Measurements from ENCODE around the gene UQCRC1. TPM values are rescaled to one million over a fixed set of nuclear protein-coding genes. Genes with fewer than 3 reads are reported as not detected.

The UQCRC1 gene
- total RNA-seq, 1 donor from 2014 or later, result 240 TPM

DNA sequence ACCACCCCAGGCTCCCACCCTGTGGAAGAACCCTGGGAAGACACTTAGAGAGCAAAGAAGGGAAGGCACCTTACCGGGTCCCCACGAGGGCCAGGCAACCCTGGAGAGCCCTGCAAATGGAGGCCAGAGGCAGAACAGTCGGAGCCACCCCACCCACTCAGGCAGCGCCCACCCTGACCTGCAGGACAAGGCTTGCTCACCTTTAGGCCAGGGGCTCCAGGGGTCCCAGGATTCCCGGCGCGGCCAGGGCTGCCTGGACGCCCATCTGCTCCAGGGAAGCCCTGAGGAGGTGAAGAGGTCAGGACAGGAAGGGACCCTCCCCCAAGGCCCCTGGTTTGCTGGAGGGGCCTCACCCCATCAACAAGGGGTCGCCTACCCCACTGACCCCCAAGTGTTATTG is 24.6 kb downstream of the UQCRC1 start:
- TF ChIP-seq, protein P1, sequence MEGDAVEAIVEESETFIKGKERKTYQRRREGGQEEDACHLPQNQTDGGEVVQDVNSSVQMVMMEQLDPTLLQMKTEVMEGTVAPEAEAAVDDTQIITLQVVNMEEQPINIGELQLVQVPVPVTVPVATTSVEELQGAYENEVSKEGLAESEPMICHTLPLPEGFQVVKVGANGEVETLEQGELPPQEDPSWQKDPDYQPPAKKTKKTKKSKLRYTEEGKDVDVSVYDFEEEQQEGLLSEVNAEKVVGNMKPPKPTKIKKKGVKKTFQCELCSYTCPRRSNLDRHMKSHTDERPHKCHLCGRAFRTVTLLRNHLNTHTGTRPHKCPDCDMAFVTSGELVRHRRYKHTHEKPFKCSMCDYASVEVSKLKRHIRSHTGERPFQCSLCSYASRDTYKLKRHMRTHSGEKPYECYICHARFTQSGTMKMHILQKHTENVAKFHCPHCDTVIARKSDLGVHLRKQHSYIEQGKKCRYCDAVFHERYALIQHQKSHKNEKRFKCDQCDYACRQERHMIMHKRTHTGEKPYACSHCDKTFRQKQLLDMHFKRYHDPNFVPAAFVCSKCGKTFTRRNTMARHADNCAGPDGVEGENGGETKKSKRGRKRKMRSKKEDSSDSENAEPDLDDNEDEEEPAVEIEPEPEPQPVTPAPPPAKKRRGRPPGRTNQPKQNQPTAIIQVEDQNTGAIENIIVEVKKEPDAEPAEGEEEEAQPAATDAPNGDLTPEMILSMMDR (IDR thresholded peaks at IDR 0.05), result no peak
- TF ChIP-seq EZH2 (IDR thresholded peaks at IDR 0.05) (no peak), EZH2phosphoT487 (IDR thresholded peaks at IDR 0.05) (no peak)

DNA sequence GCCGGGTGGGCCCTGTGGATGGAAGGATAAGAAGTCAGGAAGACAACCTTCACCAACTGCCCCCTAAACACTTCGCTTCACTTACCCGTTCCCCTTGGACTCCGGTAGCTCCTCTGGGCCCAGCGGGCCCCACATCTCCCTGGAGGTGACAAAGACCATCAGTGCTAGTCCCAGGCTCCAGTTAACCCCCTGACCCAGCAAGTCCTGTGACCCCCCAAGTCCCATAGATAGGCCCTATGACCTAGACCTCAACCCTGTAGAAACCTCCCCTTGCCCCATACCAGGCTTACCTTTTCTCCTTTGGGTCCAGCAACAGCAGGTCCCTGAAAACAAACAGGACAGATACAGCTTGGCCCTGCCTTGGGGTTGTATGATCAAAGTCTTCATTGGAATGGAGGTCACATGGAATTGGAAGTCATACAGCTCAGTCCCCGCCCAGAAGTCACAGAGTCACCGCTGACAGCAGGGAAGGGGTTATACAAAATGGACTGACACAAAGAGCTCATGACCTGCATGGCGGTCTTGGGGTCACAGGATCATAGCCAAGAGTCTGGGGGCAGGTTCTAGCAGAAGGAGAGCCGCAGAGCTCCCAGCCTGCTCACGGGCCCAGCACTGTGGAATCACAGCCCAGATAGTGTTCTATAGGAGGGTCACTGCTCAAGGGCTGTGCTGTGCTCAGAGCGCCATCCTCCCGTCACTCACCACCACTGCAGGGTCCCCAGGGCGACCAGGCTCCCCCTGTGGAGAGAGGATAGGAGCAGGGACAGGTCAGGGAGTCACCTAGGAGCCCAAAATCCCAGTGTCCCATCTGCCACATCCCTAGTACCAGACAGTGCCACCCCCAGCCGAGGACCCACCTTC is 27.6 kb downstream of the UQCRC1 start:
- Histone ChIP-seq H3K36me3 (no peaks in the 10 kb centered on the region), H3K9ac (no peak overlapping the region), H3K4me3 (no peak overlapping the region), H2AFZ (replicated peaks) (no peak overlapping the region), H3K4me1 (no peaks in the 10 kb centered on the region), H3K4me2 (no peak overlapping the region), H3F3A (ENCODE audit: low read depth) (no peaks in the 10 kb centered on the region), H3K27ac (no peak overlapping the region), H3K27me3 (no peaks in the 10 kb centered on the region), H3K9me3 (ENCODE audit: low read depth) (no peaks in the 10 kb centered on the region), H3K79me2 (ENCODE audit: low read depth) (no peaks in the 10 kb centered on the region), H4K20me1 (ENCODE audit: low read depth) (no peaks in the 10 kb centered on the region)
- peaks cover 14% of the 10 kb centered on the region for H3K36me3 Mint-ChIP-seq
- peak overlapping the region; percentile 72 for H3K27ac Mint-ChIP-seq
- DNase-seq (ENCODE audit: low spot score), result no peak
- H3K4me1 Mint-ChIP-seq, result peaks cover 9% of the 10 kb centered on the region
- no peaks in the 10 kb centered on the region for H3K27me3 Mint-ChIP-seq (ENCODE audit: insufficient read depth, low read depth)
- H3K4me3 Mint-ChIP-seq, result no peak overlapping the region
- TF ChIP-seq EZH2phosphoT487 (IDR thresholded peaks at IDR 0.05) (no peak), EZH2 (IDR thresholded peaks at IDR 0.05) (no peak)
- TF ChIP-seq, protein P1 (IDR thresholded peaks at IDR 0.05), result no peak
- no peaks in the 10 kb centered on the region for H3K9me3 Mint-ChIP-seq

More for the DNA sequence above, 24.6 kb downstream of the UQCRC1 start:
- Mint-ChIP-seq H3K27me3 (ENCODE audit: insufficient read depth, low read depth) (no peaks in the 10 kb centered on the region), H3K9me3 (no peaks in the 10 kb centered on the region), H3K4me1 (peaks cover 9% of the 10 kb centered on the region), H3K4me3 (no peak overlapping the region), H3K27ac (no peak overlapping the region), H3K36me3 (peaks cover 6% of the 10 kb centered on the region)
- H3K9ac ChIP-seq, result no peak overlapping the region
- no peaks in the 10 kb centered on the region for H3K9me3 ChIP-seq (ENCODE audit: low read depth)
- no peak overlapping the region for H3K4me2 ChIP-seq
- no peaks in the 10 kb centered on the region for H3F3A ChIP-seq (ENCODE audit: low read depth)
- H3K4me1 ChIP-seq, result no peaks in the 10 kb centered on the region
- H3K79me2 ChIP-seq (ENCODE audit: low read depth), result no peaks in the 10 kb centered on the region
- no peak for DNase-seq (ENCODE audit: low spot score)
- no peak overlapping the region for H3K4me3 ChIP-seq
- no peaks in the 10 kb centered on the region for H4K20me1 ChIP-seq (ENCODE audit: low read depth)
- no peaks in the 10 kb centered on the region for H3K36me3 ChIP-seq
- H3K27ac ChIP-seq, result no peak overlapping the region
- no peaks in the 10 kb centered on the region for H3K27me3 ChIP-seq
- no peak overlapping the region for H2AFZ ChIP-seq (replicated peaks)

DNA sequence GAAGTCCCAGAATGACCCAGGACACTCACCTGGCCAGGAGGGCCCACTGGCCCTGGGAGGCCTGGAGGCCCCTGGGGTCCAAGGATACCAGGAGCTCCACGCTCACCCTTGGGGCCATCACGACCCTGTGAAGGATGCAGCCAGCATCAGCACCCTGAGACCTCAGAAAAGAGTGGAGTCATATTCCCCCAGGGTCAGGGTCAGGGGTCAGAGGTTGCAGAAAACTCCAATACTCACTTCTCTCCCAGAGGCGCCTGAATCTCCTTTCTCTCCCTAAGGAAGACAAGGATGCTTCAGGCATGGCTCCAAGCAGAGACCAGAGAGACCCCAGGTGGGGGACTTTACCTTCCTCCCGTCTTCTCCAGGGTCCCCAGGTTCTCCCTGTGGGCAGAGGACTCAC is 32.8 kb downstream of the UQCRC1 start:
- Histone ChIP-seq H3K4me2 (no peak overlapping the region), H3F3A (ENCODE audit: low read depth) (no peaks in the 10 kb centered on the region), H4K20me1 (ENCODE audit: low read depth) (no peaks in the 10 kb centered on the region), H3K27me3 (no peaks in the 10 kb centered on the region), H3K9me3 (ENCODE audit: low read depth) (no peaks in the 10 kb centered on the region), H3K9ac (no peak overlapping the region), H3K27ac (no peak overlapping the region), H3K4me3 (no peak overlapping the region), H3K79me2 (ENCODE audit: low read depth) (no peaks in the 10 kb centered on the region), H3K4me1 (no peaks in the 10 kb centered on the region), H3K36me3 (no peaks in the 10 kb centered on the region), H2AFZ (replicated peaks) (no peak overlapping the region)
- Mint-ChIP-seq H3K27me3 (ENCODE audit: insufficient read depth, low read depth) (peaks cover 2% of the 10 kb centered on the region), H3K9me3 (no peaks in the 10 kb centered on the region), H3K4me3 (no peak overlapping the region), H3K4me1 (peaks cover 4% of the 10 kb centered on the region), H3K27ac (no peak overlapping the region), H3K36me3 (peaks cover 15% of the 10 kb centered on the region)
- TF ChIP-seq, protein P1 (IDR thresholded peaks at IDR 0.05), result no peak
- TF ChIP-seq EZH2phosphoT487 (IDR thresholded peaks at IDR 0.05) (no peak), EZH2 (IDR thresholded peaks at IDR 0.05) (no peak)
- no peak for DNase-seq (ENCODE audit: low spot score)
